GM21786 (cell line): ENCODE results near the gene SMG1.
"Not testable (repeated sequence)": the region's sequence is repeated elsewhere in the genome, so short reads cannot be mapped to it uniquely, and the experiment has no call there.

Experiments used
- ATAC-seq: cut with Tn5 transposase; IDR thresholded peaks from one replicate; pipeline ENCODE4 v1.9.1; 2021; ENCODE audit not compliant: unreplicated experiment

Gene SMG1

DNA sequence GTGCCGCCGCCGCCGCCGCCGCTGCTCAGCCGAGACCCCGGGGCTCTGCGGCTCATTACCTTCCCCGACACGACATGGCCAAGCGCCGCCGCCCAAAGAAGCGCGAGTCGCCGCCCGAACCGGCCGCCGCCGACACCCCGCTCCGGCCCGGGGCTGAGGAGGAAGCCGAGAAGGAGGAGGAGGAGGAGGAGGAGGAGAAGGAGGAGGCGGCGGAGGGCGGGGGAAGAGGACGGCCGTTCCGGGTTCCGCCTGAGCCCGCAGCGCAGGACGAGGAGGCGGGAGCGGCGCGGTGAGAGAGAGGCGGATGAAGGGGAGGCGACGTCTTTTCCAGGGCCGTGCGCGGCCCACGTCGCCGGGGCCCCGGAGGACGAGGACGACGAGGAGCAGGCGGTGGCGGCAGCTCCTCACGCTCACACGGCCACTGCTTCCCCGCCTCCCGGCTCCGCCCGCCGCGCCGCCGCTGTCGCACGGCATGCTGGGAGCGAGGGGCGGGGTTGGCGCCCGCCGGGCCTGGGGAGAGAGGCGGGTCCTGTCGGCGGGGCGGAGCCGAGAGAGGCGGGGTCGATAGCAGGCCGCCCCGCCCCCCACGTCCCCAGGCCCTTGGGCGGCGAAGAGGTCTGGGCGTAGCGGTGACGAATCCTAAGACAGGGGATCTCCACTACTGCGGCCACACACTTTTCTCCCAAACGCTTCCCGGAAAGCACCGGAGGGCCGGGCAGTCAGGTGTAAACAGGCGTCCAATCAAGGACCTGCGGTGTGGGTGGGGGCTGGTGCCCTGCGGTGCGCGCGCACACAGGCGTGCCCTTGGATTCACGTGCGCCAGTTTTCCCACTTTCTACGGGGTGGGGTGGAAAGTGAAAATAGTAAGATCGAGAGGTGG is at the start of gene SMG1:
TSS of gene SMG1 (minus strand) at position 423 of the 880 bp plus-strand sequence. CDS start at position 56, 367 bp downstream.
- peak; percentile 88 for ATAC-seq

DNA sequence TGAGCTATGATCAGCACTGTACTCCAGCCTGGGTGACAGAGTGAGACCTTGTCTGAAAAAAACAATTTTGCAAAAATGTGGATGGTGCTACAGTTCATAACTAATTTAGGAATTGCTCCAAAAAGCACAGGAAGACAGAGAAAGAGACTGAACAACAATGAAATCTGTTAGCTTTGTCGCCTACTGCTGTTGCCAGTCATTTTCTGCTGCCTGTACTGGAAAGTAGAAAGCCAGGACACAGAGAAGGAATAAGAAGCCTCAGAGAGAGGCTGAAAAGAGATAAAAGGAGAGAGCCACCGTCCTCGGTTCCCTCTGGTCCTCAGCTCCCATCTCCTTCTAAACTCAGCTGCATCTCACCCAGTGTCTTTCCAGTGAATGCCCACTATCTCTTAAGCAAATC is 48.9 kb upstream of the SMG1 start:
- ATAC-seq = no peak

DNA sequence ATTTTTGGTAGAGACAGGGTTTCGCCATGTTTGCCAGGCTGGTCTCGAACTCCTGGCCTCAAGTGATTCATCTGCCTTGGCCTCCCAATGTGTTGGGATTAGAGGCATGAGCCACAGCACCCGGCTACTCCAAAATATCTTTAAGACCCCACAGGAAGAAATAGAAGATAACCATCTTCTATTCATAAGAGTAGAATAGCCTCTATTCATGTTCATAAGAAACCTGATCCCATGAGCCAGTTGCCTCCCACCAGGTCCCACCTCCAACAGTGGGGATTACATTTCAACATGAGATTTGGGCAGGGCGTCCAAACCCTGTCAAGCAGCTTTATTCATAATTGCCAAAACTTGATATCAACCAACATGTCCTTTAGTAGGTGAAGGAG is 43.6 kb upstream of the SMG1 start:
- ATAC-seq = no peak

GRCh38 chr16:18969050-18969854 is 43.0 kb upstream of the SMG1 start:
- ATAC-seq = no peak

DNA sequence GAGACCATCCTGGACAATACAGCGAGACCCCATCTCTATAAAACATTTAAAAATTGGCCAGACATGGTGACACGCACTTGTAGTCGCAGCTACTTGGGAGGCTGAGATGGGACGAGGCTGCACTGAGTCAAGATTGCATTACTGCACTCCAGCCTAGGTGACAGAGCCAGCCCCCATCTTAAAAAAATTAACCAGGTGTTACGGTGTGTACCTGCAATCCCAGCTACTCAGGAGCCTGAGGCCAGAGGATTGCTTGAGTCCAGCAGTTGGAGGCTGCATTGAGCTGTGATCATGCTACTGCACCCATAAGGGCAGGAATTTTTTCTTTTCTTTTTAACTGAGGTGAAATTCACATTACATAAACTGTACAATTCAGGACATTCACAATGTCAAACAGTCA is 40.6 kb upstream of the SMG1 start:
- no peak for ATAC-seq

DNA sequence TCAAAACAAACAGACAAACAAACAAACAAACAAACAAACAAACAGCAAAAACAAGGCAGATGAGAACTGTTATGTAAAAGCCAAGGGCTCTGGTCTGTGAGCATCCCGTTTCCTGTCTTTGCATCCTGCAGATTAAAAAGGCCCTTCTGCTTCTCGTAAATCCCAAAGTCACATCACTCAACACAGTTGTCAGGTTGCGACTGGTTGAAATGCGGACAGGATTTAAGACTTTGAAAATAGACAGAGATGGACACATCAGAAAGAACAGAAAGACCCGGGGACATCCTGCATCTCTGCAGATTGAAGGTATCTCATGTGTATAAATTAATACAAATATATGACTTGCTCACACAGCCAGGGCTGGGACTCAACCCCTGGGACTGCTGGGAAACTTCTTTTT is 39.3 kb upstream of the SMG1 start:
- no peak for ATAC-seq

GRCh38 chr16:18959031-18959505 is 32.9 kb upstream of the SMG1 start:
- ATAC-seq = no peak

DNA sequence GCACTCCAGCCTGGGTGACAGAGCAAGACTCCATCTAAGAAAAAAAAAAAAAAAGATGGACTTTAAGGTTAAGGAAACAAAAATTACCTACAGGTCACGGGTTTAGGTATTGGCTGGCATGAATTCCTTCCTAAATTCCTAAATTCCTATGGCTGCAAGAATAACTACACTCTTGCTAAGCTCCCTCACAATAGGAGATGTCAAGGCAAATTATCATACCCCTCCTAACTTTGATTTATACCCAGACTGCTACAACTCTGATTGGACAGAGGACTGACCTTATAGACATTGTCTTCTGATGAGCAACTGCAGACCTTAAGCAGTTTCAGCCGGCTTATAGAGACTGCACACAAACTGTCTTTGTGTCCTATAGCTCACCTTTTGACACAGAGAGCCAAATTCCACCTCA is 32.4 kb upstream of the SMG1 start:
- no peak for ATAC-seq

DNA sequence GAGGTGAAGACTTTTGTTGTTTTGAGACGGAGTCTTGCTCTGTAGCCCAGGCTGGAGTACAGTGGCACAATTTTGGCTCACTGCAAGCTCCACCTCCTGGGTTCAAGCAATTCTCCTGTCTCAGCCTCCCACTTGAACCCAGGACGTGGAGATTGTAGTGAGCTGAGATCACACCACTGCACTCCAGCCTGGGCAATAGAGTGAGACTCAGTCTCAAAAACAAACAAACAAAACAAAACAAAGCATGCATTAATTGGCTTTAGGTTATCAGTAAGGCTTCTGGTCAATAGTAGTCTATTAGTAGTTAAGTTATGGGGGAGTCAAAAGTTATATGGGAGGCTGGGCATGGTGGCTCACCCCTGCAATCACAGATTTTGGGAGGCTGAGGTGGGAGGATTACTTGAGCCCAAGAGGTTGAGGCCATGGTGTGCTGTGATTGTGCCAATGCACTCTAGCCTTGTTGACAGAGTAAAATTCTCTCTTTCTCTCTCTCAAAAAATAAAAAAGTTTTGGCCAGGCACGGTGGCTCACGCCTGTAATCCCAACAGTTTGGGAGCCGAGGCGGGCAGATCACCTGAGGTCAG is 30.5 kb upstream of the SMG1 start:
- ATAC-seq = not testable (repeated sequence)

GRCh38 chr16:18955874-18956580 is 29.8 kb upstream of the SMG1 start:
- not testable (repeated sequence) for ATAC-seq

- no peak for ATAC-seq
Measured at GRCh38 chr16:18953547-18953946, 27.3 kb upstream of the SMG1 start.

DNA sequence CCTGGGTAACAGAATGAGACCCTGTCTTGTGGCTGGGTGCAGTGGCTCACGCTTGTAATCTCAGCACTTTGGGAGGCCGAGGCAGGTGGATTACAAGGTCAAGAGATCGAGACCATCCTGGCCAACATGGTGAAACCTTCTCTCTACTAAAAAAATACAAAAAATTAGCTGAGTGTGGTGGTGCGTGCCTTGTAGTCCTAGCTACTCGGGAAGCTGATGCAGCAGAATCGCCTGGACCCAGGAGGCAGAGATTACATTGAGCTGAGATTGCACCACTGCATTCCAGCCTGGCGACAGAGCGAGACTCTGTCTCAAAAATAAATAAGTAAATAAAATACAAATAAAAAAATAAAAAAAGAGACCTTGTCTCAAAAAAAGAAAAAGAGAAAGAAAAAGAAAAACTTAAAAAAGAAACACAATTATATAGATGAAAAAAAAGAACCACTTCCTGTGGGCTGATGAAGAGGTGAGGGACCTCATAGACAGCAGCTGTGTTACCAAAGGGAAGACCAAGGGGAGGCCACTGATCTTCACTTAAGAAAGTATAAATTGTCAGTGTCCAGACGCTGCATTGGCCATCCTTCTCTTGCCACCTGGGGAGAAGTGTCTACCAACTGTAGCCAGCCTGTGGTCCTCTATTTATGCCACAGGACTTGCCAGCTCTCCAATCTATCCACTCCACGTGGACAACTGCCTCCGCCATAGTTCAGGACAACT is 24.4 kb upstream of the SMG1 start:
- no peak for ATAC-seq

DNA sequence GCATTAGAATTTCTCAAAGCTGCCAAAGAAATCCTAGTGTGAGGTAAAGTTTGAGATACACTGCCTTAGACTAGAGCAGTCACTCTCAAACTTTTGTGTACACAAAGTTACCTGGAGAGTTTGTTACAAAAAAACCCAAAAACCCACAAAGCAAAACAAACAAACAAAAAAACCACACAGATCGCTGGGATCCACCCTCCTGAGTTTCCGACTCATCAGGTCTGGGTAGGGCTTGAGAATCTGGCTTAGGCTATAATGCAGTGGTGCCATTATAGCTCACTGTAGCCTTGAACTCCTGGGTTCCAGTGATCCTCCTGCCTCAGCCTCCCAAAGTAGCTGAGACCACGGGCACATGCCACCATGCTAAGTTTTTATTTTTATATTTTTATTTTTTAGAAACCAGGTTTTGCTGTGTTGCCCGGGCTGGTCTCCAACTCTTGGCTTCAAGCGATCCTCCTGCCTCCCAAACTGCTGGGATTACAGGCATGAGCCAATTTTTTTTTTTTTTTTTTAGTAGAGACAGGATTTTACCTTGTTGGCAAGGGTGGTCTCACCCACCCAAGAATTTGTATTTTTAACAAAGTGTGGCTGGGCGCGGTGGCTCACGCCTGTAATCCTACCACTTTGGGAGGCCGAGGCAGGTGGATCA is 22.3 kb upstream of the SMG1 start:
- no peak for ATAC-seq

DNA sequence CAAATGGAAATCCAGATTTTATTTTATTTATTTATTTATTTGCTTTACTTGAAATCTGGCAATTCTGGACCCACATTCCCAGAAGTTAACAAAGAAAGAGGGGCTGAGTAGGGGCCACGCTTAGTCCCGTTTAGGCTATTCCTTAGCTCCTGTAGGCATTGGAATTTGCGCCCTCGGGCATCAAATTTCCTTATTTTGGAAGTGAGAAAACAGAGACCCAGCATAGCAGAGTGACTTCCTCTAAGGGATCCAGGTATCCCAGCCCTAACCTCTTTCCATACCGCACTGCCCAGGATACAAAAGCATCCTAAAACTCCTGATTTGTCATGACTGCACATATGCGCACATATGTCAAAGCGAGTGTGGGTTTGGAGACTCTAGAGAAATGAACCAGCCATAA is 19.0 kb upstream of the SMG1 start:
- ATAC-seq = no peak

DNA sequence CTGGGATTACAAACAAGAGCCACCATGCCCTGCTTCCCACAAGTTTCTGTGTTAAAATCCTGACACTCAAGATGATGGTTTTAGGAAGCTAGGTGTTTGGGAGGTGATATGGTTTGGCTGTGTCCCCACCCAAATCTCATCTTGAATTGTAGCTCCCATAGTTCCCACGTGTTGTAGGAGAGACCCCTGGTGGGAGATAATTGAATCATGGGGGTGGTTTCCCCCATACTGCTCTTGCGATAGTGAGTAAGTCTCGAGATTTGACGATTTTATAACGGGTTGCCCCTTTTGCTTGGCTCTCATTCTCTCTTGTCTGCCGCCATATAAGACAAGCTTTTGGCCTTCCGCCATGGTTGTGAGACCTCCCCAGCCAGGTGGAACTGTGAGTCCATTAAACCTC is 17.2 kb upstream of the SMG1 start:
- no peak for ATAC-seq

DNA sequence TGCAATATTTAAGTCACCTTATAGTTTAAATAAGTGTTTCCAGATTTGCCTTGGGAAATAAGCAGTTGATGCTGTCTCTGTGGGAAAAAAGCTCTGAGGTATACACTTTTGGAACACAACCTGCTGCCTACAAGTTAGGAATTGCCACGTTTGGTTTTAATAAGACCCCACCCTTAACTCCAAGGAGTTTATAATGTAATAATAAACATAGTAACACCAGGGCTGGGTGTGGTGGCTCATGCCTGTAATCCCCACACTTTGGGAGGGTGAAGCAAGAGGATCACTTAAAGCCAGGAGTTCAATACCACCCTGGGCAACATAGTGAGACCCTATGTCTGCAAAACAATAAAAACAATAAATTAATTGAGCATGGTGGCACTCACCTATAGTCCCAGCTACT is 15.9 kb upstream of the SMG1 start:
- no peak for ATAC-seq

GRCh38 chr16:18941471-18941870 is 15.3 kb upstream of the SMG1 start:
- no peak for ATAC-seq

DNA sequence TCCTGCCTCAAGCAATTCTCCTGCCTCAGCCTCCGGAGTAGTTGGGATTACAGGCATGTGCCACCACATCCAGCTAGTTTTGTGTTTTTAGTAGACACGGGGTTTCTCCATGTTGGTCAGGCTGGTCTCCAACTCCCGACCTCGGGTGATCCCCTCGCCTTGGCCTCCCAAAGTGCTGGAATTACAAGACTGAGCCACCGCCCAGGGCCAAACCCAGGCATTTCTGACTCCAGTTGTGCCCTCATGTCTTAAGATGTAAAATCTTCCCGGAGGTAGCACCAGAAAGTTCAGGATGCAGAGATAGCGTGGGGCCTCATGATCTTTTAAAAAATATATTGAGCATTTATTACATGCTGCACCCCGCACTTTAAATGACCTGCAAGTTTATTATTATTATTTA is 12.8 kb upstream of the SMG1 start:
- no peak for ATAC-seq

DNA sequence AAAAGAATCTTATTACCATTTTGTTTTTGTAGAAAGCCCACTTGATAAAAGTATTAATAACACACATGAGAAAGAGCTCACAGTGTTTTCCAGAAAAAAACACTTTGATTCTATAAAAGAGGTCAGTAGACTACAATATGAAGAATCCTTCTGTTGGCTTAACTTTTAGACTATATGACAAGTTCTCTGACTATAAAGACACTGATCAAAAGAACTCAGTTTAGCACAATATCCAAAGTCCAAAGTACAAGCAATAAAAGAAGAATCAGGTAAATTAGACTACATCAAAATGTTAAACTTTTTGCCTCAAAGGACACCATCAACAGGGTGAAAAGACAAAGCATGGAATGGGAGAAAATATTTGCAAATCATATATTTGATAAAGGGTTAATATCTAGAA is 11.2 kb upstream of the SMG1 start:
- ATAC-seq = no peak
